Measurements from ENCODE around the gene ASCL5. TPM values are rescaled to one million over a fixed set of nuclear protein-coding genes. Genes with fewer than 3 reads are reported as not detected.

The ASCL5 gene
- total and polyA plus RNA-seq, 3 donors from 2014 or later, result 0.24 TPM; not detected in 2

DNA sequence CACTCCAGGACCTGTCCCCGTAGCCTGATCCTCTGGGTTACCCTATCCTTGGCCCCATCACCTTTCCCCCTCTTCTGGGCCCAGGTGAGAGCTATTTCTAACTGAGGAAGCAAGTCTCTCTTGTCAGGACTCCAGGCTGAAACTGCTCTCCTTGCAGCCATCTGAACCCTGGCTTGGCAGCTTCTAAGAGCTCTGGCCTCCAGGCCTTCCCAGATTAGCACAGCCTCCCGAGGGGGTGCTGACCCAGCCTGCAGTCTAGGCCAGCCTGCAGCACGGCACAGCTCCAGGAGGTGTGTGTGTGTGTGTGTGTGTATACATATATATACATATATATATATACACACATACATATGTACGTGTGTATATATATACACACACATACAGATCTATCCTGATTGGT is 32.2 kb downstream of the ASCL5 start:
- Histone ChIP-seq H3K4me1 (peaks cover 7% of the 10 kb centered on the region), H3K27ac (no peak overlapping the region), H3K36me3 (ENCODE audit: low read depth, missing control alignments) (no peaks in the 10 kb centered on the region), H3K27me3 (no peaks in the 10 kb centered on the region), H3K9me3 (no peaks in the 10 kb centered on the region), H3K4me3 (no peak overlapping the region)
- intact Hi-C loops (cut with DNase I; ENCODE audit: low total_unique reads), result no loop called here
- DNase-seq, result no peak
- no peak for TF ChIP-seq POLR2A (IDR thresholded peaks at IDR 0.05)
- TF ChIP-seq, protein P1, sequence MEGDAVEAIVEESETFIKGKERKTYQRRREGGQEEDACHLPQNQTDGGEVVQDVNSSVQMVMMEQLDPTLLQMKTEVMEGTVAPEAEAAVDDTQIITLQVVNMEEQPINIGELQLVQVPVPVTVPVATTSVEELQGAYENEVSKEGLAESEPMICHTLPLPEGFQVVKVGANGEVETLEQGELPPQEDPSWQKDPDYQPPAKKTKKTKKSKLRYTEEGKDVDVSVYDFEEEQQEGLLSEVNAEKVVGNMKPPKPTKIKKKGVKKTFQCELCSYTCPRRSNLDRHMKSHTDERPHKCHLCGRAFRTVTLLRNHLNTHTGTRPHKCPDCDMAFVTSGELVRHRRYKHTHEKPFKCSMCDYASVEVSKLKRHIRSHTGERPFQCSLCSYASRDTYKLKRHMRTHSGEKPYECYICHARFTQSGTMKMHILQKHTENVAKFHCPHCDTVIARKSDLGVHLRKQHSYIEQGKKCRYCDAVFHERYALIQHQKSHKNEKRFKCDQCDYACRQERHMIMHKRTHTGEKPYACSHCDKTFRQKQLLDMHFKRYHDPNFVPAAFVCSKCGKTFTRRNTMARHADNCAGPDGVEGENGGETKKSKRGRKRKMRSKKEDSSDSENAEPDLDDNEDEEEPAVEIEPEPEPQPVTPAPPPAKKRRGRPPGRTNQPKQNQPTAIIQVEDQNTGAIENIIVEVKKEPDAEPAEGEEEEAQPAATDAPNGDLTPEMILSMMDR (IDR thresholded peaks at IDR 0.05), result no peak
- WGBS, 2 donors, result 67 to 86% methylated on average over 2 to 4 of the region's 4 CpGs

DNA sequence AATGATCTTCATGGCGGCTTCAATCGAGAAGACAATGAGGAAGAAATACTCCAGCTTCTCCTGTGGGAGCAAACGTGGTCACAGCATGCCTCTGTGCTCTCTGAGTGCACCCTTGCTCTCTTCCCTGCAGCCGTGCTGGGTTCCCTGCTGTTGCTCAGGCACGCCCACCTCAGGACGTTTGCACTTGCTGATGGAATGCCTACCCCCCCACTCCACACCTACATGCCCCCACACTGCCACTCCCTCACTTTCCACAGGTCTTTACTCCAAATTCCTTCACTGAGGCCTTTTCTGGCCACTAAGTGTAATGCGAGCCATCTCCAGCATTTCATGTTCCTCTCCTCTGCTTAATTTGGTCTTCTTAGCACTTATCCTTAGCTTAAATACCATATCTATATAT is 33.0 kb downstream of the ASCL5 start:
- Histone ChIP-seq H3K4me1 (peaks cover 7% of the 10 kb centered on the region), H3K27ac (no peak overlapping the region), H3K4me3 (no peak overlapping the region), H3K9me3 (no peaks in the 10 kb centered on the region), H3K36me3 (ENCODE audit: low read depth, missing control alignments) (no peaks in the 10 kb centered on the region), H3K27me3 (no peaks in the 10 kb centered on the region)
- DNase-seq, result no peak
- TF ChIP-seq POLR2A (IDR thresholded peaks at IDR 0.05), result no peak
- TF ChIP-seq, protein P1 (IDR thresholded peaks at IDR 0.05), result no peak
- 77 to 89% methylated on average over 7 of the region's 7 CpGs for whole genome bisulfite sequencing, 2 donors
- intact Hi-C loops (cut with DNase I; ENCODE audit: low total_unique reads), result no loop called here

DNA sequence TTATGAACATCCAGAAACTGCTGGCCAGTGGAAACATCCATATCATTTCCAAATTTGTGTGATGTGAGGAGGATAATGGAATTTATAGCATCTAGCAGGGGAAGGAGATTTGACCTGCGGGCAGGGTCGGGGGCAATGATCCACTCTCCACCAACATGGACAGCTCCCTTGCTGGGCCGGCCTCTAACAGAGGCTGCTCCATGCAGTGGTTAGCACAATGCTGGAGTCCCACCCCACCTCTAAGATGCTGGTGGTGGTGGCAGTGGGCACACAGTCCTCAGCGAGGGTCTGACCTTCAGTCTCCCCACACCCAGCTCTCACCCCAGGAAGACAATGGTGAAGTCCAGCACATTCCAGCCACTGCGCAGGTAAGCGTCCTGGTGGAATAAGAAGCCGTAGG is 33.4 kb downstream of the ASCL5 start:
- Histone ChIP-seq H3K36me3 (ENCODE audit: low read depth, missing control alignments) (no peaks in the 10 kb centered on the region), H3K9me3 (no peaks in the 10 kb centered on the region), H3K4me1 (peaks cover 7% of the 10 kb centered on the region), H3K27ac (no peak overlapping the region), H3K4me3 (no peak overlapping the region), H3K27me3 (no peaks in the 10 kb centered on the region)
- WGBS, 2 donors, result 88 to 92% methylated on average over 5 to 7 of the region's 7 CpGs
- DNase-seq, result no peak
- intact Hi-C loops (cut with DNase I; ENCODE audit: low total_unique reads), result no loop called here
- TF ChIP-seq, protein P1 (IDR thresholded peaks at IDR 0.05), result no peak
- no peak for TF ChIP-seq POLR2A (IDR thresholded peaks at IDR 0.05)

DNA sequence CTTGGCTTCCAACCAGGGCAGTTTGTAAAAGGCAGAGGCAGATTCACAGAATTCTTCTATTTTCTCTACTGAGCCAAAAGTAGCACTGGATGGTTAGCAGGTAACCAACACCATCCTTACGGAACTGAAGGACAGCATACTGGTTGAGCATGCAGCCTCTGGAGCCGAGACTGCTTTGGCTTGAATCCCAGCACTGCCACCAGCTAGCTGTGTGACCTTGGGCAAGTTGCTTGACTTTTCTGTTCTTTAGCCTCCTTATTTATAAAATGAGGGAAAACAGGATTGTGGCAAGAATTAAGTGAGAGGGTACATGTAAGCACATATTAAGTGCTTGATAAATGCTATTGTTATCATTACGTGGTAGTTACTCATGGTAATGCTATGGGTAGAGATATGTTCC is 34.2 kb downstream of the ASCL5 start:
- 56 to 67% methylated on average over 3 of the region's 3 CpGs for WGBS, 2 donors
- Histone ChIP-seq H3K4me1 (peaks cover 7% of the 10 kb centered on the region), H3K9me3 (no peaks in the 10 kb centered on the region), H3K4me3 (no peak overlapping the region), H3K27me3 (no peaks in the 10 kb centered on the region), H3K27ac (no peak overlapping the region), H3K36me3 (ENCODE audit: low read depth, missing control alignments) (no peaks in the 10 kb centered on the region)
- intact Hi-C loops (cut with DNase I; ENCODE audit: low total_unique reads), result no loop called here
- DNase-seq, result no peak
- no peak for TF ChIP-seq POLR2A (IDR thresholded peaks at IDR 0.05)
- TF ChIP-seq, protein P1 (IDR thresholded peaks at IDR 0.05), result no peak

- intact Hi-C loops (cut with DNase I; ENCODE audit: low total_unique reads), result no loop called here
- no peaks in the 10 kb centered on the region for H3K27me3 ChIP-seq
- H3K27ac ChIP-seq, result no peak overlapping the region
- TF ChIP-seq POLR2A (IDR thresholded peaks at IDR 0.05), result no peak
- TF ChIP-seq, protein P1 (IDR thresholded peaks at IDR 0.05), result no peak
- peaks cover 7% of the 10 kb centered on the region for H3K4me1 ChIP-seq
- no peak overlapping the region for H3K4me3 ChIP-seq
- no peaks in the 10 kb centered on the region for H3K9me3 ChIP-seq
- no peak for DNase-seq
- WGBS, 2 donors, result 91 to 94% methylated on average over 4 of the region's 4 CpGs
- no peaks in the 10 kb centered on the region for H3K36me3 ChIP-seq (ENCODE audit: low read depth, missing control alignments)
Measured at GRCh38 chr1:201091256-201091655, 35.7 kb downstream of the ASCL5 start.
